ENCODE results near the gene OR2H1.

Gene OR2H1

DNA sequence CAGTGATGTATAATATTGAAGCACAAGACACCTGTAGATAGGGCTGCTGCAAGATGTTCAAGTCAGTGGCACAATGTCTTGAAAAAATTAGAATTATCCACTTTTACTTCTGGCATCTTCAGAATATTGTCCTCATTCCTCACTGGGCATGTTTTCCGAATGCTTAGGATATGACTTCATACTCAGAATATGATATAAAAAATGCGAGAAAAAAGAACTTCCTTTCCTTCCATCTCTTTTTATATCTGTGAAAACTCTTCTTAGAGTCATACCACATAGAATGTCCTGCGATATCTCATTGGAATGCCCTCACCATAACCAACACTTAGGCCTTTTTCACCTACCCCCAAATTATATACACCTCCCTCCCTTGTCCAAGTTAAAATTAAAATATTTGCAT is 26.2 kb downstream of the OR2H1 start:
- DNase-seq (ENCODE audit: low read depth in 1 of 2, low spot score in 1 of 2): no peak

DNA sequence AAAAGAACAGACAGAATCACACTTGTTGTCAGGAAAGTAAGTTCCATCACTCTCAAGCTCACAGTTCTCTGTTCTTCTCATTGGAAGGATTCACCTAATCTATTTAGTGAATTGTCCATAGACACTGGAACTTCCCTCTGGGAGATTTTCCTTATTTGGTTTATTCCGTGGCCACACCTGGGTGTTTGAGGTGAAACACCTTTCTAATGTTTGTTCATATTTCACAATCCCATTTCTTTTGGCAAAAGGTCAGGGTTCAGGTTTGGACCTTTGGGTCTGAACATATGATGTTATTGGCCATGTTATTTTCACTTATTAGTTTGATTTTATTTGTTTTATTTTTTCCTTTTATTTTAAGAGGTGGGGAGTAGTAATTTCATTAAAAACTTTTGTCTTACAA is 26.8 kb downstream of the OR2H1 start:
- DNase-seq (ENCODE audit: low read depth in 1 of 2, low spot score in 1 of 2): no peak

DNA sequence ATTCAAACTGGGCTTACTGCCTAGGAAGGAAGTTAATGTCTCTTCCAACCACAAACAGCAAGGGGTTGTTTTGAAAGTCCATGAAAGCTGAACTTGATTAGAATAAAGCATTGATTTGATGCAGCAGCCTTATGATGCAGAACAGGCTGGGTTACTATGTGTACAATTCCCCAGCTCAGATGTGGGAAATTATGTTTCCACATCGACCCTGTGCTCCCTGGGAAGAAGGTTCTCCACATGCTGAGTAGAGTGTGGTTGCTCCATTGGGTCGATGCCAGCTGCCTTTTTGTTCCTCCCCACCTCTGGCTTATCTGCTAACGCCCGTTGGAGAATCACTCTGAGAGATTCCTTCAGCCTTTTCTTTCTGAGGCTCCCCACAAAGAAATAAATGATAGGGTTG is 29.6 kb downstream of the OR2H1 start:
- DNase-seq (ENCODE audit: low read depth in 1 of 2, low spot score in 1 of 2): no peak

DNA sequence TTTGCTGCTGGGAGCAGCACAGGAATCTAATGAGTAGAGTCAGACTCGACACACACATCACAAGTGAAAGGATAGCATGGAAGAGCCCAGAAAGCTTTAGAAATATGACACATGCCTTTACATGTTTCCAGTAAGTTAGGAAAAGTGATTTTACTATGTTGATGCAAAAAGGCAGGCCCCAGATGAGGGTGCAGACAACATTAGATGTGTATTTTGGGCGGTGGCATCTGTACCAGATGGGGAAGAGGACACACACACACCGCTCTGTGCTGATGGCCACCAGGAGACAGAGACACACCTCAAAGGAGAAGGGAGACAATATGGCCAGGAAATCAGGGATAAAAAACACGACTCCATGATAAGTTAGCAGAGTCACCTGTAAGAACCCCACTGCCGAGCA is 30.2 kb downstream of the OR2H1 start:
- no peak for DNase-seq (ENCODE audit: low read depth in 1 of 2, low spot score in 1 of 2)

DNA sequence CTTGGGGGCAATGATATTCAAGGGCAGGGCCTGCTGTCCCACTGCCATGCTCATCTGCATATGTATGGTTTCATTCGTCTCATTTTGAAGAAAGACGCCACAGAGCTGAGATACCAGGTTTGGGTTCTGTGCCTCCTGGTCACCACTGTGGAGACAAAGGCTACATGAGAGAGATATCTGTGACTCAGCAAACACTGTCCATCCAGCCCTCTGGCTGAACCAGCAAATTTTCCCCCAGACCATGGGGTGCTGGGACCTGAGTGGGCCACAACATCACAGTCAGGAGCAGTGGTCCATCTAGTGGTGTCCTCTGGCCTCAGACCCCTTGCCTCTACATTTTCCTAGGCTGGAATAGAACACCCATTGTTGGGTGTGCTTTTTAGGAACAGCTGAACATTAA is 30.7 kb downstream of the OR2H1 start, which contains the start of gene MAS1L:
Gene MAS1L (minus strand): TSS at position 297 of the 400 bp plus-strand sequence. CDS start 54 bp downstream, at position 243.
- no peak for DNase-seq (ENCODE audit: low read depth in 1 of 2, low spot score in 1 of 2)

DNA sequence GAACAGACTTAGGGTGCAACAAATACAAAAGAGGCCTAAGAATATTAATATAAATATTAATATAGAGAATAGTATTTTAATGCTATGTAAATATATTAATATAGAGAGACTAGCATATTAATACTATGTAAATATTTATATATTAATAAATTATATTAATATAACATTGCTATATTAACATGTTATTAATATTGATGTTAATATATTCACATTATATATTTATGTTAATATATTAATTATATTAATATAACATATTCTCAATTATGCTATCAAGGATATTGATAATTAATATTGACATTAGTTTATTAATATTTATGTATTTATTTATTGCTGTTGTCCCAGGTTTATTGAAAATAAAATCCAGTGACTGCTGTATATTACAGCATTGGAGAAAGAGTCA is 31.9 kb downstream of the OR2H1 start:
- no peak for DNase-seq (ENCODE audit: low read depth in 1 of 2, low spot score in 1 of 2)

DNA sequence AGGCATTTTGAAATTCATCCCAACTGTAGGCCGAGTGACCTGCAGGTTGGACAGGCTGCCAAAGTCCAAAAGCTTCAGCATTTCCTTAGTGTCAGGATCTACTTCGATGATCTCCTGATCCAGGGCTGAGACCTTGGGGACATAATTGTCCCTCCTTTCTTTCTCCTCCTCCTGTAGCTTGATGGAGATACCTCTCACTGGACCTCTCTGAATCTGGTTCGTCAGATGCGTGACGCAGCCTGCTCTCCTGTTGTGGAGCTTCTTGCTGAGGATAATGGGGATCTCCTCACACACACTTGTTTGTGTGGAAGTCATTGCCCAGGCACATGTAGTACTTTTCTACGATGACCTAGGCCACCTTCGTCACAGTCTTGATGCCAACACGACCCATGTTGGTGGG is 32.3 kb downstream of the OR2H1 start:
- no peak for DNase-seq (ENCODE audit: low read depth in 1 of 2, low spot score in 1 of 2)

DNA sequence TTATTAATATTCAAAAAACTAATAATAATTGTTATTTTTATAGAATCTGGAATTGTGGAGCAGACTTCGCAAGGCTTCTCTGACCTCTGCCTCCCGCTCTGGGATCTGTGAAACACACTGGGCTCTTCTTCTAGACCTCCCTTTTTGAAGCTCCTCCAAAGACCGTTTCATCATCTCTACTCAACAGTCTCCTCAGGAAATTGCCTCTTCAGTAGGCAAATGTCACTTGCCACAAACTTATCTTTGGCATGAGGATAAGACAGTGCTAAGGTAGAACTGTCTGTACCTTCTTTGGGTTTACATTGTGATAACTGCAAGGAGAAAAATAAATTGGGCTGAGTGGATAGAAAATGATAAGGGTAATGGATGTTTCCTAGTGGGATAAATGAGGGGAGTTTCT is 33.1 kb downstream of the OR2H1 start:
- DNase-seq (ENCODE audit: low read depth in 1 of 2, low spot score in 1 of 2): no peak

DNA sequence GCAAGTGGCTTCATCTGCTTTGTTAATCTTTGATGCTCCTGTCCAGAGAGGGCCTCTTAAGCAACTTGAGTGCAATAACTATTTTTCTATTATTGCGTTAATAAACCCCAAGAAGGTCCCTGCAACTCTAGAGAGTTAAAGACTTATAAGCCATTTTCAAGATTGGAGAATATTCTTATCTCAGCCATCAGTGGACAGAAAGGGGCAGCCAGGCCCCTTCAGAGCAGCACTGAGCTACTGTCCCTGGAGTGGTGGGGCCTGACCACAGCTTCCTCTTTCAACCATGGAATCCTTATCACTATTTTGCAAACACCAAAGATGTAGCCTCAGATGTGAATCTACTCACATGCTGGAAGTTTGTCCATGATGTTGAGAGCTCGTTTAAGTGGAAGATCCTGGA is 33.6 kb downstream of the OR2H1 start:
- DNase-seq (ENCODE audit: low read depth in 1 of 2, low spot score in 1 of 2): no peak

DNA sequence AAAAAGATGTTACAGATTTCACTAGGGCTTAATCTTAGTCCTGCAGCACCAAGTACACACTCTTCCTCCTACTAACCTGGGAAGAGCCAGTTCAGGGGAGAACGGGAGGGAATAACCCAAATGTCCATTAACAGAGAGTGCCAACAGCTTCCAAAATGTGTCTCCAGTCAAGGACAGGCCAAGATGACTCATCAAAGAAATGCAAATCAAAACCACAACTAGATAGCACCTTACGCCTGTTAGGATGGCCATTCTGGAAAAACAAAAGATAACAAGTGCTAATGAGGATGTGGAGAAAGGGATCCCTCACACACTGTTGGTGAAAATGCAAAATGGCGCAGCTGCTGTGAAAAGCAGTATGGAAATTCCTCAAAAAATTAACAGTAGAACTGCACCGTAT is 34.6 kb downstream of the OR2H1 start:
- DNase-seq (ENCODE audit: low read depth in 1 of 2, low spot score in 1 of 2): no peak

DNA sequence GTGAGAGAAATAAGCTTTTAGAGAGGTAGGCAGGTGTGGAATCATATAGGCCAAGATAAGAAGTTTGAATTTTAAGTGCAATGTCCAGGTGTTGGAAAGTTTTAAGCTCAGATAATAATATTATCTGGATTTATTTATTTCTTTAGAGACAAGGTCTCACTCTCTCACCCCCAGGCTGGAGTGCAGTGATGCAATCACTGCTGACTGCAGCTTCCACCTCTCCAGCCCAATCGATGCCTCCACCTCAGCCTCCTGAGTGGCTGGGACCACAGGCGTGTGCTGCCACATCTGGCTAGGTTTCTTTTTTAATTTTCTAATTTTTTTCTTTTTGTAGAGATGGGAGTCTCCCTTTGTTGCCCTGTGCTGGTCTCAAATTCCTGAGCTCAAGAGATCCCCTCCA is 36.3 kb downstream of the OR2H1 start:
- DNase-seq (ENCODE audit: low read depth in 1 of 2, low spot score in 1 of 2): no peak

DNA sequence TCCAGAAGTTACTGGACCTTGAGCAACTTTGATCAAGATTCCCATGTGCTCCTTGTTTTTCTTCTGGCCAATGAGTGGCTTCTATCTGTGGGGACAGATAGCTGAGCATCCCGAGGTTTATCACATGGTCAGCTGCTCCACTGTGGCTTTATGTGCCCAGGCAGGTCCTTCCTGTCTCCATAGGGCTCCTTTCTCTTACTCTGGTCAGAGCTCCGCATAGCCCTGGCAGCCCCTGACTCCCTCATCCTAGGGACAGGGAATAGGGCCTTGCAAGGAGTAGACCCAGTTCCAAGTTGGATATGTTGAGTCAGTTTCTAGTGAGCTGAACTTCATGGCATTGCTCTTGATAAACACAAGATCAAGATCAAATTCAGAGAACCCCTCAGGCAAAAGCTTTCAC is 37.2 kb downstream of the OR2H1 start:
- DNase-seq (ENCODE audit: low read depth in 1 of 2, low spot score in 1 of 2): no peak

DNA sequence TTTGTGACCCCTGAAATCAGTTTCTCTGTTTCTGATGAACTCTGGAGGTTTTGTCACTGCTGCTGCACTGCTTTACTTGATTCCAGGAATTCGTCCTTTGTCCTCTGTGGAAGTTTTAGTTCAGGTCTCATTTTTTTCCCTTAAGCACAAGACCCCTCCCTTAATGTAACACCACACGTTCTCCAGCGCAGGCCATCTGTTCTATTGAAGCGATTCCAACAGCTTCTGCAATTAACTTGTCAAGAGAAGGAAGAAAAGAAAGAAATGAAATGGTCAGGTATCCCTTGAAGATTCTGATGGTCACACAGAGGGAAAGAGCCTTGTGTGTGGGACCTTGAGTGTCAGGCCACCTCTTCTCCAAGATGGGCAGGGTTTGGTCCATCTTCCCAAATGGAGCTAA is 38.6 kb downstream of the OR2H1 start:
- no peak for DNase-seq (ENCODE audit: low read depth in 1 of 2, low spot score in 1 of 2)

DNA sequence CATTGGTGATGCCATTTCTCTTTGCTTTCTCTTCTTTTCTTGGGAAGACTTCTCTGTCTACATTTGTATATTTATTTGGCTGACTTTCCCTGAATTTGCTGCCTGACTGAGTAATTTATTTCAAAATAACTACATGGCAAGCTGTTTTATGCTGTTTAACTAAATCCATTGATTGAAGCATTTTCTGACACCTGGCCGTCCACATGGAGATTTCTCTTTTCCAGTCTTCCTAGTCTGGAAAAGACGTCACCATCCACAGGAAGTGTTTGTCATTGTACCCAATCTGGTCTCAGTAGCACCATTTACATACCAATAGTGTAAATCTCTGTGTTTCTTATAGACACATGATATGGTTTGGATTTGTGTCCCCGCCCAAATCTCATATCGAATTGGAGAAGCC is 40.0 kb downstream of the OR2H1 start:
- no peak for DNase-seq (ENCODE audit: low read depth in 1 of 2, low spot score in 1 of 2)

DNA sequence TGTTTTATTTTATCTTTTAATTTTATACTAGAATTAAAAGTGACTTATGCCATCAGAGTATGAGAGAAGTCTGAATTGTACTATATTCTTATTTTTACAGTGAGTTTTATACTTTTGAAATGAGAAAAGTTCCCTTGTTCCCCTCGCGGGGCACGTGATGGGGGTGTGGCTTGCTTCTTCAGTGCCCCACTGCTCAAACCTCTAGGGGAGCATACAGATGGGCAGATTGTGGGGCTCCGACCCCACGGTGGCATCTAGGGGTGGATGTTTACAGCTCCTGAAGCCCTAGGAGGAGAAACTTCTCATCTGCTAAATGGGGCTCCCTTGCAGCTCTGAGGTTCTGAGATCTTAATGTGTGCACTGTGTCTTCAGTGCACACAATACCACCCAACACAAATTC is 42.7 kb downstream of the OR2H1 start:
- no peak for DNase-seq (ENCODE audit: low read depth in 1 of 2, low spot score in 1 of 2)

DNA sequence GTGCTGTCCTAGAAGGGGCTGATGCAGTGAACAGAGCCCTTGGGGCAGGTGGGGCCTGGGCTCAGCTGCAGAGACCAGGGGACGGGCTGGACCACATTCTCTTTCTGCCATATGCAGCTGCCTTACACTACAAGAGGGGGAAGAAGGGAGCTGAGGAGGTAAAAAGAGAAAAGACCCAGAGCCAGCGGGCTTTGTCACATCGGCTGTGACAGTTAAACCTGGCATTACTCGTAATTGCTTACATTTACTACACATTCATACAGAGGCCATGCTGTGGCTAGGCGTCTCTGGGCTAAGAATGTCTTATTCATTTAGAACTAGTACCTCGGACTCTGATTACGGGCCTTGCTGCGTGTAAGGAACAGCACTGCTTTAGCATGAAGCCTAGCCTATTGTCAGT is 43.6 kb downstream of the OR2H1 start:
- DNase-seq (ENCODE audit: low read depth in 1 of 2, low spot score in 1 of 2): no peak

DNA sequence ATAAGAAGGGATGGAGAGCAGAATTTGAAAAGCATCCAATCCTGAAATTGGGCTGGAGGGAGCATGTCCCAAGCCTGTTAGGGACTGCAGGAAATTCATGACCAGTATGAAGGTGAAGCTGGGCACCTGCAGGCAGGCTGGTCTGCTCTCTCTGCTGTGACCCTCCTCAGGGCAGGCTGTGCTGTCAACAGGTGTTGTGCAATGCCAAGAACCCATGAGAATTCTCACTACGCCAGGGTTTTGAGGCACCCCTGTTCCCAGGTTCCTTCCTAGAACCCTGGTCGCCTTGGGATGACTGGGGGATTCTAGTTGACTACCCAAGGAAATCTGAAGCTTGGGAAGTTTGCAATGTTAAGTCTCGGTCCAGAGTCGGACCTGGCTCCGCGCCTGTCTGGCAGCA is 44.2 kb downstream of the OR2H1 start:
- no peak for DNase-seq (ENCODE audit: low read depth in 1 of 2, low spot score in 1 of 2)

DNA sequence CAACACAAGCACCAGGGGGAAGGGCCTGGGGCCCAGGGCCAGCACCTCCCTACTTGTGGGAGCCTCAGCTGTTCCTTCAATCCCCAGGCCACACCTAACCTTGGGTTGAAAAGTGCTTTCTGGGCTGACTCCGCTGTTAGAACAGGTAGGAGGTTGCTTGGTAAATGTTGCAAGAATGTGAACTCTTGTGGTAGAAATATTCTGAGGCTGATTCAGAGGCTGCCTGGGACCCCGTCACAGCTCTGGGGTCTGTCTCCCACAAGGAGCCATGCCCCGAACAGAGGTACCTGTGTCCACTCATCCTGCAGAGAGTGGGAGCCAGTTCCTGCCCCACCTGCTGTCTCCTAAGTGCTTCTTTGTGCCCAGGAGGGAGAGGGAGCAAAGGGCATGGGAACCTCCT is 45.2 kb downstream of the OR2H1 start:
- DNase-seq (ENCODE audit: low read depth in 1 of 2, low spot score in 1 of 2): no peak

DNA sequence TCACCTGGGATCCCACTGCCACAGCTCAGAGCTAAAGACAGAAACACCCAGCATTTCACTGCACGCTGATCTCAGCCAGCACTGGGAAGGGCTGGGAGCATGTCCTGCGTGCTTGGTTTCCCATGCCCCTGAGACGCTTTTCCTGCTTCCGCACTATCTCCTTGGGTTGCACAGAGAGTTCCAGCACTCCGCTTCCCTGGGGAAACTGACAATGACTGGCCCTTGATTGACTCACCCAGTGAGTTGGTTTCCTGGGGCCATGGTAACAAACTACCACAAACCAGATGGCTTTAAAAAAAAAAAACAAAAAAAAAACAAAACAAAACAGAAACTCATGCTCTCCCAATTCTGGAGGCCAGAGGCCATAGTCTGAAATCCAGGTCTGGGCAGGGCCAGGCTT is 45.6 kb downstream of the OR2H1 start:
- DNase-seq (ENCODE audit: low read depth in 1 of 2, low spot score in 1 of 2): no peak

DNA sequence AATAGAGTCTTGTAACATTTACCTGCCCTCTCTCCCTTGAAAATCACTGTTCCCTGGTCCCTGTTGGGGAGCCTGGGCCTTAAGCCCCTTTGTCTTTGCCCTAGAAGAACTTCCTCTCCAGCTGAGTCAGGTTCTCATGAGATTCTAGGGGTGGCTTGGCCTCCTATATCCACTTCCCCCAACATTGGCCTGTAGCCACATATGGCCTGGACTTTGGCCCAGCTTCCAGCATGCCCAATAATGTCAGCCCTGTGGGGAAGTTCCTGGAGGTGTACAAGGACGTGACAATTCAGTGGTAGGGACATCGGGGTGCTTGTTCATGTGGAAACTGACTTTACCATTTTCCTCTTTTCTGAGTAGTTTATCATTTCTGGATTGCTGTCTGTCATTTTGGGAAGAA is 48.0 kb downstream of the OR2H1 start:
- DNase-seq (ENCODE audit: low read depth in 1 of 2, low spot score in 1 of 2): no peak

DNA sequence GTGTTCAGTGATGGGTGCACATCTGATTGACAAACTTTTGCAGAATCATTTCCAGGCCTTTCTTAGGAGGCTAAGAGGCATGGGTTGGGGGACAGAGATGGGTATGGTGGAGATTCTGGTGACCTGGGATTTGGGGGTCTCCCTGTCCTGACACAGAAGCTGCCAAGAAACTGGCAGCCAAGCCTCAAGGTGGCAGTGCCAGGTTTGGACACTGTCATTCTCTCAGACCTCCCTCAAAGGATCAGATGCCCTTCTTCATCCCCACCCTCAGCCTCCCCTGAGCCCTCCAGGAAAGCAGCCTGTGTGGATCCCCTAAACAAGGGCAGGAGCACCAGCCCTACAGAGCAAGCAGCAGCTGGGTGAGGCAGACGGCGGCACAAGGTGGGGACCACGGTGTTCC is 48.9 kb downstream of the OR2H1 start:
- no peak for DNase-seq (ENCODE audit: low read depth in 1 of 2, low spot score in 1 of 2)

DNA sequence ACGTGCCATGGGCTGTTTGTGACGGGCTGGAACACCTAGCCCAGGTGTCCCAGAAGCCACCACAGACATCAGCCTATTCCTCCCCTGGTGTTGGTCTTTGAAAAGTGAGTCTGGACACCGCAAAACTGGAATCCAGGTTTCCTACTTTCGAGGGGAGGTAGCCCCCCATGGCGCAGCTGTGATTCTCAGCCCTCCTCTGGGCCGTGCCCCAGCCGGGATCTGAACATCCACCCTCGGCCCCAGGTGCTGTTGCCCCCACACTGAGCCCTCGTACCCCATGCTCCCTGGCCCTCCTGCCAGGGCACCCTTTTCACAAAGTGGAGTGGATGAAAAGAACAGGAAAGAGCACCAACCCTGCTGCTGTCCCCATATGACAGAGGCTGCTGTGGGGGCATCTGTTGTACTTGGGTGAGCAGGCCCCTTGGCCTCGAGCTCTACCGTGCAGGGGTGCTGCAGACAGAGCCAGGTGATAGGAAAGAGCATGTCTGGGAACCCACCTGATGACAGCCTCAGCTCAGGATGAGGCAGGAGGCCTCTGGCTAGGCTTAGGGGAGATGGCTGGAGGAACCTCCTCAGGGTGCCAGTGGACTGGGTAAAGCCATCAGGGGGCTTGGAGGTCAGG is 49.6 kb downstream of the OR2H1 start:
- DNase-seq (ENCODE audit: low read depth in 1 of 2, low spot score in 1 of 2): no peak

DNA sequence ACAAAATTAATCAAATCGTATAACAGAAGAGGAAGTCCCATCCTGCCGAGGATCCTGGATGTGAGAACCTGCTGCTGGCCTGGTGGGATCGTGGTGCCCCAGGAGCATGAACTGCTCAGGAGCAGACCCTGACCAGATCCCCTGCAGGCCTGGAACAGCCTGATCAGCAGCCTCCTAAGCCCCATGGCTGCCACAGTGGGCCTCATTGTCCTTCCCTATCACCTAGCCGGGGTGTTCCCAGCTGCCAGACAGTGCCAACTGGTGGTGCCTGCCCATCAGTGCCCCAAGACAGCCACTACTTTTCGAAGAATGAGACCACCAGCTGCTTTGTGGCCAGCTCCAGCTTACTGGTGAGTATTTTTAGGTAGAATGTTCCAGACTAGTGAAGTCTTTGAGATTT is 50.4 kb downstream of the OR2H1 start:
- no peak for DNase-seq (ENCODE audit: low read depth in 1 of 2, low spot score in 1 of 2)

DNA sequence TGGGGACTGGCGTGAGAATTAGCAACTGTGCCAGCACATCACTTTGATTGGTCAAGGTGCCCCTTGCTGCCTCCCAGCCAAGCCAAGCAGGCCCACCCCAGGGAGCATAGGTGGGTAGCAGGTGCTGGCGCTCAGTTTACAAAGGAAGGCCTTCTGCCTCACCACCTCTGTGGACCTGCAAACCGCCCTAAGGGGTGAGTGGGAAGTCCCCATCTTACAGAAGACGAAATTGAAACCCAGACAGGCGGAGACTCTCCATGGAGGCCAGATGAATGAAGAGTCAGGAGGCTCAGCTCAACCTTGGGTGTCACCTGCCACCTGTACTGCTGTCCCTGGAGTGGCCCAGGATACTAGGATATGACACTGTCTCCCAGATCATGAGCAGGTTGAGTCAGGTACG is 52.3 kb downstream of the OR2H1 start:
- DNase-seq (ENCODE audit: low read depth in 1 of 2, low spot score in 1 of 2): no peak

All from stimulated activated CD4-positive, alpha-beta T cell treated with anti-CD3 and anti-CD28 coated beads, Interleukin-15, amount 100 ng/mL, for 1 hour (primary cell).